Right lobe of liver (tissue), 6 donors: ENCODE results near the gene TARP.
"Not testable (repeated sequence)": the region's sequence is repeated elsewhere in the genome, so short reads cannot be mapped to it uniquely, and the experiment has no call there.

Experiments used
- ATAC-seq, 4 donors: fragments of 200-7000 bp; cut with Tn5 transposase; one replicate each; pipeline ENCODE4 v1.9.1; 2020; ENCODE audit warnings: mild to moderate bottlenecking in 4 of 4, moderate library complexity in 4 of 4
- DNase-seq, 3 donors: peaks; one replicate each; pipeline ENCODE4 v3.0.0-alpha.2; 2020
- H3K27ac ChIP-seq, 3 donors: fragments of 200-600 bp; one replicate each; pipeline ENCODE4 v1.8.0; 2022
- H3K27me3 ChIP-seq, 2 donors: fragments of 200-600 bp; one replicate each; pipeline ENCODE4 v1.8.0; 2022
- H3K36me3 ChIP-seq, 4 donors: fragments of 200-600 bp; sonication (generic) in 1 of 4; one replicate each; pipeline versions ENCODE4 v1.5.1 to v1.8.0; 2017 to 2022; ENCODE audit warnings: control low read depth in 1 of 4
- H3K4me1 ChIP-seq, 4 donors: fragments of 200-600 bp; sonication (generic) in 1 of 4; one replicate each; pipeline versions ENCODE4 v1.5.1 to v1.8.0; 2017 to 2022; ENCODE audit warnings: control low read depth in 1 of 4
- H3K4me3 ChIP-seq, 3 donors: fragments of 200-600 bp; one replicate each; pipeline ENCODE4 v1.8.0; 2022
- H3K9me3 ChIP-seq, 4 donors: fragments of 200-600 bp; sonication (generic) in 1 of 4; one replicate each; pipeline versions ENCODE4 v1.5.1 to v1.8.0; 2017 to 2022; ENCODE audit warnings: control low read depth in 1 of 4
- POLR2A ChIP-seq: fragments of 450-650 bp; IDR thresholded peaks from one replicate; pipeline ENCODE4 v1.6.1; 2017; ENCODE audit warnings: antibody characterized with exemption, mild to moderate bottlenecking
- WGBS: methylation state at CpG from one replicate; pipeline ENCODE4 v1.1.6; 2018; ENCODE audit warnings: low coverage, low lambda C conversion rate; ENCODE audit not compliant: insufficient coverage; ENCODE audit errors: missing lambda C conversion rate; 5-methylcytosine and 5-hydroxymethylcytosine counted together
- intact Hi-C, 2 donors: fragments of 100-400 bp; cut with DNase I; formaldehyde crosslinking; loops; one replicate each; pipeline versions ENCODE4 v1.11.2 to v1.14.1; 2022
- TF ChIP-seq, protein P1 (sequence below), 4 donors: fragments of 200-600 bp in 3 of 4; fragments of 450-650 bp in 1 of 4; IDR thresholded peaks; one replicate each; pipeline versions ENCODE4 v1.5.1 to v1.8.0; 2016 to 2022; ENCODE audit warnings: antibody characterized with exemption in 4 of 4, mild to moderate bottlenecking in 2 of 4
- donor health status: DM: no; HTN: yes; CAD: no.
- donor health status: DM: no; HTN: no; CAD: no.
- donor health status: DM: no; HTN: no; CAD: no.
- donor health status: DM: no; HTN: yes; CAD: no.
- donor health status: DM: no; HTN: yes; CAD: no.

TARP gene

DNA sequence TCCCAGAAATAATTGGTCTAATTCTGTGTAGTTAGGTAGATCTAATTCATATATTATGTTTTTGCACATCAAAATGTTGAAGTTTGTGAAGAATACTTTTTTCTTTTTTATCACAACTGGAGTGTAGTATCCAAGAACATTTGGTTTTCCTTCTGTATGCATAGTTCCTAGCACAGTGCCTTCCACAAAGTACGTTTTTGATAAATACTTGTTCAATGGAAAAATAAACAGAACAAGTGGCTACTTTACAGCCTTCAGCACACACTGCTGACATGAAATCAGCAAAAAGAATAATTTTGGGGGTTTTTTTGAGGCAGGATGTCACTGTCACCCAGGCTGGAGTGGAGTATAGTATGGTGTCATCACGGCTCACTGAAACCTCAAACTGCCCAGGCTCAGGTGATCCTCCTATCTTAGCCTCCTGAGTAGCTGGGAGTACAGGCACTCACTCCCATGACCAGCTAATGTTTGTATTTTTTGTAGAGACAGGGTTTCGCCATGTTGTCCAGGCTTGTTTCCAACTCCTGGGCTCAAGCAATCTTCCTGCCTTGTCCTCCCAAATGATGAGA, 27.9 kb downstream of the TARP start:
- WGBS: 36% methylated on average over 3 of the region's 3 CpGs
- no peak for TF ChIP-seq POLR2A
- TF ChIP-seq, protein P1, sequence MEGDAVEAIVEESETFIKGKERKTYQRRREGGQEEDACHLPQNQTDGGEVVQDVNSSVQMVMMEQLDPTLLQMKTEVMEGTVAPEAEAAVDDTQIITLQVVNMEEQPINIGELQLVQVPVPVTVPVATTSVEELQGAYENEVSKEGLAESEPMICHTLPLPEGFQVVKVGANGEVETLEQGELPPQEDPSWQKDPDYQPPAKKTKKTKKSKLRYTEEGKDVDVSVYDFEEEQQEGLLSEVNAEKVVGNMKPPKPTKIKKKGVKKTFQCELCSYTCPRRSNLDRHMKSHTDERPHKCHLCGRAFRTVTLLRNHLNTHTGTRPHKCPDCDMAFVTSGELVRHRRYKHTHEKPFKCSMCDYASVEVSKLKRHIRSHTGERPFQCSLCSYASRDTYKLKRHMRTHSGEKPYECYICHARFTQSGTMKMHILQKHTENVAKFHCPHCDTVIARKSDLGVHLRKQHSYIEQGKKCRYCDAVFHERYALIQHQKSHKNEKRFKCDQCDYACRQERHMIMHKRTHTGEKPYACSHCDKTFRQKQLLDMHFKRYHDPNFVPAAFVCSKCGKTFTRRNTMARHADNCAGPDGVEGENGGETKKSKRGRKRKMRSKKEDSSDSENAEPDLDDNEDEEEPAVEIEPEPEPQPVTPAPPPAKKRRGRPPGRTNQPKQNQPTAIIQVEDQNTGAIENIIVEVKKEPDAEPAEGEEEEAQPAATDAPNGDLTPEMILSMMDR (IDR thresholded peaks at IDR 0.05): no peak

DNA sequence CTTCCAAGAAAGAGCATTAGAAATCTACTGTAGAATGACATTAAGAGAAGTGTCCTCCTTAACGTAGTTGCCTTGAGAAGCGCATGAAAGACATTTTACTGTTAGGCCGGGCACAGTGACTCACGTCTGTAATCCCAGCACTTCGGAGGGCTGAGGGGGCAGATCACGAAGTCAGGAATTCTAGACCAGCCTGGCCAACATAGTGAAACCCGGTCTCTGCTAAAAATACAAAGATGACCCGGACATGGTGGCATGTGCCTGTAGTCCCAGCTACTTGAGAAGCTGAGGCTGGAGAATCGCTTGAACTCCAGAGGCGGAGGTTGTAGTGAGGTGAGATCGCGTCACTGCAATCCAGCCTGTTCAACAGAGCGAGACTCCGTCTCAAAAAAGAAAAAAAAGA, 28.9 kb downstream of the TARP start:
- H3K36me3 ChIP-seq: no peaks in the 10 kb centered on the region
- intact Hi-C loops: no loop called here
- TF ChIP-seq, protein P1 (IDR thresholded peaks at IDR 0.05): no peak
- no peak for TF ChIP-seq POLR2A
- ATAC-seq (no peak), DNase-seq (no peak)
- H3K27ac ChIP-seq: no peak overlapping the region
- 76% methylated on average over 13 of the region's 14 CpGs for WGBS
- no peaks in the 10 kb centered on the region for H3K27me3 ChIP-seq
- H3K4me1 ChIP-seq: no peaks in the 10 kb centered on the region
- no peaks in the 10 kb centered on the region for H3K9me3 ChIP-seq
- no peak overlapping the region for H3K4me3 ChIP-seq

More for the DNA sequence above, 27.9 kb downstream of the TARP start:
- Histone ChIP-seq H3K9me3 (no peaks in the 10 kb centered on the region), H3K27ac (no peak overlapping the region), H3K4me1 (no peaks in the 10 kb centered on the region), H3K4me3 (no peak overlapping the region), H3K36me3 (no peaks in the 10 kb centered on the region), H3K27me3 (no peaks in the 10 kb centered on the region)
- DNase-seq (no peak), ATAC-seq (peak in 1 of 4 donors; percentile 11)
- intact Hi-C loops: no loop called here

DNA sequence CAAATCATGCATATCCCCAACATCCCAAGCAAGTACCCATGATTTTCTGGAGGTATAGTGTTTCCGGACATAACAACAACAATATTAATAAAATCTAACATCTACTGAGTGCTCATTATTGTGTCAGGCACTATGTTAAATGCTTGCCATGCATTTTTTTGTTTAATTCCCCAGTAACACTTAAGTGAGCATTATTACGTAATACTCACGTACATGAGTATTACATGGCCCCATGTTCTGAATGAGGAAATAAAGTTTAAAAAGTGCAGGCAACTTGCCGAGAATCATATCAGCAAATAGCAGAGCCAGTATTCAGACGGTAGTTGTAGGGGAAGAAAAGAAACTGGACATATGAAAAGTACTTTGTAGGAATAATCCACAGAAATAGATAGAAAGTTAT, 30.1 kb downstream of the TARP start:
- DNase-seq, H3K27ac ChIP-seq, H3K27me3 ChIP-seq, intact Hi-C loops, H3K36me3 ChIP-seq, H3K9me3 ChIP-seq, H3K4me3 ChIP-seq, H3K4me1 ChIP-seq: not testable (repeated sequence)
- 34% methylated on average over 5 of the region's 5 CpGs for WGBS
- peak in 3 of 4 donors; percentile 36 to 44 (median 40) for ATAC-seq

DNA sequence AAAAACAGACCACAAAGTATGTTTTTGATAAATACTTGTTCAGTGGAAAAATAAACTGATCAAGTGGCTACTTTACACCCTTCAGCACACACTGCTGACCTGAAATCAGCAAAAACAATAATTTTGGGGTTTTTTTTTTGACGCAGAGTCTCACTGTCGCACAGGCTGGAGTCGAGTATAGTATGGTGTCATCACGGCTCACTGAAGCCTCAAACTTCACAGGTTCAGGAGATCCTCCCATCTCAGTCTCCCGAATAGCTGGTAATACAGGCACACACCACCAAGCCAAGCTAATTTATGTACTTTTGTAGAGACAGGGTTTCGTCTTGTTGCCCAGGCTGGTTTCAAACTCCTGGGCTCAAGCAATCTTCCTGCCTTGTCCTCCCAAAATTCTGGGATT, 30.6 kb downstream of the TARP start:
- ATAC-seq: no peak
- DNase-seq: no peak
- intact Hi-C loops: no loop called here
- H3K9me3 ChIP-seq: no peaks in the 10 kb centered on the region
- no peak for TF ChIP-seq POLR2A
- TF ChIP-seq, protein P1 (IDR thresholded peaks at IDR 0.05): no peak
- no peaks in the 10 kb centered on the region for H3K36me3 ChIP-seq
- no peaks in the 10 kb centered on the region for H3K27me3 ChIP-seq
- no peaks in the 10 kb centered on the region for H3K4me1 ChIP-seq
- H3K27ac ChIP-seq: no peak overlapping the region
- H3K4me3 ChIP-seq: no peak overlapping the region
- 74% methylated on average over 5 of the region's 6 CpGs for WGBS

DNA sequence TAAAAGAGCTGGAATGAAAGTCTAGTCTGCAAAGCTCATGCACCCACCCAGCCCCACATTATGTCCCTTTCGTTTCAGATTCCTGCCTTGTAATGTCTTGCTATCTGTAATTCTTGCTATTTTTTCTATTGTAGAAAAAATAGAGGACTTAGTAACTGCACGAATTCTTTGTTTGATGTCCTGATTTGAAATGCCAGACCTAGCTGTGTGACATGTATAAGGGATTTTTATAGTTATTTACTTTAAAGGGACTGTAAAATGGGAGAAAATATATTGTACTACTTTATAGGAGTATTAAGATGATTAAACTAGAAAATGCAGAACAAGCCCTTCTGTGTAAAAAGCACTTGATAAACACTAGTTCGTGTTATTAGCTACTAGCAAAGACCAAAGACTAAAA, 32.4 kb downstream of the TARP start:
- no peaks in the 10 kb centered on the region for H3K9me3 ChIP-seq
- no peak for ATAC-seq
- no peak overlapping the region for H3K27ac ChIP-seq
- no peak for DNase-seq
- H3K4me1 ChIP-seq: no peaks in the 10 kb centered on the region
- intact Hi-C loops: no loop called here
- H3K4me3 ChIP-seq: no peak overlapping the region
- H3K36me3 ChIP-seq: no peaks in the 10 kb centered on the region
- H3K27me3 ChIP-seq: no peaks in the 10 kb centered on the region
- no peak for TF ChIP-seq POLR2A
- TF ChIP-seq, protein P1 (IDR thresholded peaks at IDR 0.05): no peak
- 45% methylated on average over 3 of the region's 3 CpGs for WGBS

DNA sequence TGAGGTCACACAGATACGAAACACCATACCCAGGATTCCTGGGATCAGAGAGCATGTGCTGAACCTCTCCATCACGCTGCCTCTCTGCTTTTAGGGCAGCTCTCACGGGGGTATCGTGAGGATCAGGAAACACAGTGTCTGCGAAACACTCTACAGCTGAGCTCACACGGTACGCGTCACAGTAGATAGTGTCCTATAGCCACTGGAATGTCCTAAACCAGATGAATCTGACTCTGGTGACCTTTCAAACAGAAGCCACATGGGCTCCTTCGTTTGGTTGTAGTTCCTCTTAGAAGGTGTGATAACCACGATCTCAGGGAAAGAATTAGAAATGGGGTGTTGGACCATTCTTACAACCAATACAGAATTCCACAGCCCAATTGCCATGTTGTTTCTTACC, 34.3 kb downstream of the TARP start:
- intact Hi-C loops, H3K4me3 ChIP-seq, H3K27ac ChIP-seq, ATAC-seq, H3K4me1 ChIP-seq, H3K27me3 ChIP-seq, H3K9me3 ChIP-seq, H3K36me3 ChIP-seq, DNase-seq: not testable (repeated sequence)
- WGBS: 40% methylated on average over 3 of the region's 10 CpGs
